ENCODE results near the gene NUP42. TPM values are rescaled to one million over a fixed set of nuclear protein-coding genes. Genes with fewer than 3 reads are reported as not detected.

NUP42 gene
- total RNA-seq, 1 experiment from 2014 or later, result 48.6 TPM

- POLR2A ChIA-PET (ENCODE audit: unreplicated experiment), result no interaction called here
- H3K9me3 ChIP-seq (ENCODE audit: low read length), result no peaks in the 10 kb centered on the region
- H3K9me2 ChIP-seq (replicated peaks; ENCODE audit: low read length), result no peaks in the 10 kb centered on the region
- ATAC-seq (no peak), DNase-seq (no peak)
- H2AFZ ChIP-seq (ENCODE audit: low read length), result no peak overlapping the region
- no peaks in the 10 kb centered on the region for H3K36me3 ChIP-seq (ENCODE audit: low read depth, low read length)
- TF ChIP-seq EZH2phosphoT487 (IDR thresholded peaks at IDR 0.05; ENCODE audit: borderline replicate concordance, low read length) (no peak), EZH2 (IDR thresholded peaks at IDR 0.05; ENCODE audit: low read length, unreplicated experiment) (no peak), CTCF (conservative IDR thresholded peaks at IDR 0.05; ENCODE audit: low read depth, low read length) (no peak)
- no peaks in the 10 kb centered on the region for H3K27me3 ChIP-seq (ENCODE audit: low read length)
- CTCF ChIA-PET, result no interaction called here
- BruUV-seq (replicated peaks), result no TSS peak
- H3K27ac ChIP-seq (ENCODE audit: low read length), result no peak overlapping the region
- intact Hi-C loops (cut with micrococcal nuclease), result no loop called here
- no peaks in the 10 kb centered on the region for H3F3A ChIP-seq (ENCODE audit: low read length, unreplicated experiment)
- no peak overlapping the region for H3K4me2 ChIP-seq (ENCODE audit: low read length)
- H4K20me1 ChIP-seq (ENCODE audit: low read length), result no peaks in the 10 kb centered on the region
- H3K79me2 ChIP-seq (ENCODE audit: low read length), result no peaks in the 10 kb centered on the region
- no peaks in the 10 kb centered on the region for H3K4me1 ChIP-seq (ENCODE audit: insufficient read depth, low read length)
- no peak overlapping the region for H3K9ac ChIP-seq (ENCODE audit: low read length)
- H3K4me3 ChIP-seq (ENCODE audit: low read length), result no peak overlapping the region
Measured at GRCh38 chr7:23207021-23207420, 25.2 kb downstream of the NUP42 start.

- intact Hi-C loops (cut with micrococcal nuclease), result no loop called here
- ChIA-PET CTCF (no interaction called here), POLR2A (ENCODE audit: unreplicated experiment) (no interaction called here)
- DNase-seq, result no peak
- TF ChIP-seq EZH2phosphoT487 (IDR thresholded peaks at IDR 0.05; ENCODE audit: borderline replicate concordance, low read length) (no peak), CTCF (conservative IDR thresholded peaks at IDR 0.05; ENCODE audit: low read depth, low read length) (no peak), EZH2 (IDR thresholded peaks at IDR 0.05; ENCODE audit: low read length, unreplicated experiment) (no peak)
- Histone ChIP-seq H3K4me1 (ENCODE audit: insufficient read depth, low read length) (no peaks in the 10 kb centered on the region), H3K9ac (ENCODE audit: low read length) (no peak overlapping the region), H4K20me1 (ENCODE audit: low read length) (no peaks in the 10 kb centered on the region), H3K79me2 (ENCODE audit: low read length) (no peaks in the 10 kb centered on the region), H3K27ac (ENCODE audit: low read length) (no peak overlapping the region), H3K9me3 (ENCODE audit: low read length) (no peaks in the 10 kb centered on the region), H3K4me2 (ENCODE audit: low read length) (no peak overlapping the region), H3K4me3 (ENCODE audit: low read length) (no peak overlapping the region), H3K9me2 (replicated peaks; ENCODE audit: low read length) (no peaks in the 10 kb centered on the region), H3F3A (ENCODE audit: low read length, unreplicated experiment) (no peaks in the 10 kb centered on the region), H3K36me3 (ENCODE audit: low read depth, low read length) (no peaks in the 10 kb centered on the region), H2AFZ (ENCODE audit: low read length) (no peak overlapping the region), H3K27me3 (ENCODE audit: low read length) (no peaks in the 10 kb centered on the region)
- BruUV-seq (replicated peaks), result no TSS peak
- no peak for ATAC-seq
Measured at GRCh38 chr7:23207884-23208283, 26.0 kb downstream of the NUP42 start.

- no peak overlapping the region for H3K4me3 ChIP-seq (ENCODE audit: low read length)
Measured at GRCh38 chr7:23208316-23208715, 26.5 kb downstream of the NUP42 start.

More at GRCh38 chr7:23208316-23208715, 26.5 kb downstream of the NUP42 start:
- no peaks in the 10 kb centered on the region for H3K9me2 ChIP-seq (replicated peaks; ENCODE audit: low read length)
- H3K9ac ChIP-seq (ENCODE audit: low read length), result no peak overlapping the region
- no peak overlapping the region for H3K4me2 ChIP-seq (ENCODE audit: low read length)
- POLR2A ChIA-PET (ENCODE audit: unreplicated experiment), result no interaction called here
- no peaks in the 10 kb centered on the region for H3K4me1 ChIP-seq (ENCODE audit: insufficient read depth, low read length)
- H2AFZ ChIP-seq (ENCODE audit: low read length), result no peak overlapping the region
- no peaks in the 10 kb centered on the region for H3K27me3 ChIP-seq (ENCODE audit: low read length)
- DNase-seq (no peak), ATAC-seq (no peak)
- no peaks in the 10 kb centered on the region for H3K9me3 ChIP-seq (ENCODE audit: low read length)
- no peak for TF ChIP-seq CTCF (conservative IDR thresholded peaks at IDR 0.05; ENCODE audit: low read depth, low read length)
- TF ChIP-seq EZH2phosphoT487 (IDR thresholded peaks at IDR 0.05; ENCODE audit: borderline replicate concordance, low read length), result no peak
- no peak for TF ChIP-seq EZH2 (IDR thresholded peaks at IDR 0.05; ENCODE audit: low read length, unreplicated experiment)
- H3K79me2 ChIP-seq (ENCODE audit: low read length), result no peaks in the 10 kb centered on the region
- no peak overlapping the region for H3K27ac ChIP-seq (ENCODE audit: low read length)
- BruUV-seq (replicated peaks), result no TSS peak
- no peaks in the 10 kb centered on the region for H4K20me1 ChIP-seq (ENCODE audit: low read length)
- H3F3A ChIP-seq (ENCODE audit: low read length, unreplicated experiment), result no peaks in the 10 kb centered on the region
- intact Hi-C loops (cut with micrococcal nuclease), result no loop called here
- H3K36me3 ChIP-seq (ENCODE audit: low read depth, low read length), result no peaks in the 10 kb centered on the region
- CTCF ChIA-PET, result no interaction called here

Data from PC-3 (cell line).